Measurements from ENCODE around the gene SLC13A5.

- TF ChIP-seq CTCF (IDR thresholded peaks at IDR 0.05; ENCODE audit: insufficient read depth, low read length) (no peak), REST (IDR thresholded peaks at IDR 0.05; ENCODE audit: insufficient replicate concordance, low read depth) (no peak), GABPA (IDR thresholded peaks at IDR 0.05; ENCODE audit: low read depth) (no peak), POLR2AphosphoS5 (IDR thresholded peaks at IDR 0.05; ENCODE audit: low read depth) (no peak)
These were observed 77.1 kb downstream of the SLC13A5 start for GRCh38 chr17:6636105-6636504.

Data from HL-60 (cell line).